ENCODE measurements around the gene SCAPER.

Gene SCAPER

GRCh38 chr15:76386926-76387325 is 518.2 kb downstream of the SCAPER start:
- no peak for DNase-seq

DNA sequence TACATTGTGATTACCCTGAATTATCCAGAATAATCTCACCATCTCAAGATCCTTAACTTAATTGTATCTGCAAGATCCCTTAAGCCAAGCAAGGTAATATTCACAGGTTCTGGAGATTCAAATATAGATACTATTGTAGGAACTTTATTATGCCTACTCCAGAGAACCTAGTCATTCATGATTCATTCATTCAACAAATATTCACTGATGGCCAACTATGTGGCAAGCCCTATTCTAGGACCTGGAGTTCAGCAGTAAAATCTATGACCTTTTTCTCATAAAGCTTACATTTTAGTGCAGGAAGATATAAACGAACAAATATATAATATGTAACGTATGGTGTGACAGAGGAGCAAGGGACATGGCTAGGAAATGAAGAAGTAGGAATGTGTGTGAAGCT is 519.0 kb downstream of the SCAPER start:
- no peak for DNase-seq

DNA sequence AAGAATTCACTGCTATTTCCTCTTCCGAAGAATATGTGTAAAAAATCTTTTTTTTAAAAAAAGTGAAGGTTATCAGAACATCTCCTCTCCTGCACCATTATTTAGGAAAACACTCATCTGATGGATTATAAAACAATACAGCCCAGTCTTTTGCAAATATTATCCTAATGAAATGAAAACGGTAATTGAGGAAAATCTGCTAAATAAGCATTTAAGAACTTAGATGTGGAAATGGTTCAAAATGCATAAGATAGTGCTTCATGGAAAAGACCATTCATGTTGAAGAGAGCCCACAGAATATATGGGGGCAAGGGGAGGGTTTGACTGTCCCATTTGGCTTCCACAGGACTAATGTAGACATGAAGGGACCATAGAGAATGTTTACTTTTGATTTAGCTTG is 520.7 kb downstream of the SCAPER start:
- DNase-seq: no peak

GRCh38 chr15:76382987-76383728 is 522.0 kb downstream of the SCAPER start:
- DNase-seq: no peak

- no peak for DNase-seq
Measured at GRCh38 chr15:76381366-76381765, 523.8 kb downstream of the SCAPER start.

DNA sequence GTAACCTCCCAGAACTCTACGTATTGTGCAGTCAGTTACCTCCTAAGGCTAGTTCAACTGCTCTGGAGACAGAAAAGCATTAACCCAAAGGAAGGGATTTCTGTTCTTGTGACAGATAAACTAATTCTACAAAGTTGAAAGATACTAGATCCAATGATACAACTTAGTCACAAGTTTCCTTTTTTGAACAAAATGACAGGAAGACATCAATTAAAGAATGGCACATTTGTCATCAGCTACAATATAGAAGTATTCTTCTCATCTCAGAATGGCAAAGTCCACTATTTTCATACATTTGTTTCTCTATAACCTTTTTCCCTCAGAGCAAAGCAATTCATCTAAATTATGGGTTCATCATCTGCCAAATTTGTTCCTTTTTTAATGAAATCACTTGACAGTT is 524.9 kb downstream of the SCAPER start:
- DNase-seq: no peak

DNA sequence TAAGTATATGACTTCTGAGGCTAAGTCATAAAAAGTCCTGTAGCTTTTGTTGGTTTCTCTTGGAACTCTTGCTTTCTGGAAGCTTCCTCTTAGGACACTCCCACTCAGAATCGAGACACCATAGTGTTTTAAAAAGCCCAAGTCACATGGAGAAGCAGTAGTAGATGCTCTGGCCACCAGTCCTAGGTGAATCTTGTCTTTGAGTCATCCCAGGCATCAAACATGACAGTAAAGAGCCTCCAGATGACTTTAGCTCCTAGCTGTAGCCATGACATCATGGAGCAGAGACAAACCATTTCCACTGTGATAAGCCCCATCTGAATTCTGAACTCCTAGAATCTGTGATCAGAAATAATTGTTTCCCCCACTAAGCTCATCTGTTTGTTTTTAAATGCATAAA is 526.4 kb downstream of the SCAPER start:
- DNase-seq: no peak

GRCh38 chr15:76377751-76378150 is 527.4 kb downstream of the SCAPER start:
- no peak for DNase-seq

- DNase-seq: no peak
Measured at GRCh38 chr15:76377217-76377616, 527.9 kb downstream of the SCAPER start.

GRCh38 chr15:76376816-76377215 is 528.3 kb downstream of the SCAPER start:
- DNase-seq: no peak

DNA sequence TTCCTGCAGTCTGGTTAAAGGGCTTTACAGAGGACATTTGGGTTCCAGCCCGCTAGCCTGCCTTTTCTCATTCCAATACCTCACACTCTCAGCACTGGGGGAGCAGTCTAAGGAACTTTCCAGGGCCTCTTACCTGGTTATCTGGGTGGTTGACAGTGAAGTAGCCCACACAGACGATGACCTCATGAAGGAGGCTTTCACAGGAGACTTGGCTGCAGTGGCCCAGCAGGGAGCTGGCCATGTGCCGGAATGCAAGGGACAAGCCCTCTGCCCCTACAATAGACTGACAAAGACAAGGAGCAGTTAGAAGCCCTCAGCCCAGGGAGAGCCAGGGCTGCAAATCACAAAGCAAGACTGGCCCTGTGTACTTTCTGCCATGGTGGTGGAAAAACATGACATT is 529.1 kb downstream of the SCAPER start:
- DNase-seq: peak; percentile 13

DNA sequence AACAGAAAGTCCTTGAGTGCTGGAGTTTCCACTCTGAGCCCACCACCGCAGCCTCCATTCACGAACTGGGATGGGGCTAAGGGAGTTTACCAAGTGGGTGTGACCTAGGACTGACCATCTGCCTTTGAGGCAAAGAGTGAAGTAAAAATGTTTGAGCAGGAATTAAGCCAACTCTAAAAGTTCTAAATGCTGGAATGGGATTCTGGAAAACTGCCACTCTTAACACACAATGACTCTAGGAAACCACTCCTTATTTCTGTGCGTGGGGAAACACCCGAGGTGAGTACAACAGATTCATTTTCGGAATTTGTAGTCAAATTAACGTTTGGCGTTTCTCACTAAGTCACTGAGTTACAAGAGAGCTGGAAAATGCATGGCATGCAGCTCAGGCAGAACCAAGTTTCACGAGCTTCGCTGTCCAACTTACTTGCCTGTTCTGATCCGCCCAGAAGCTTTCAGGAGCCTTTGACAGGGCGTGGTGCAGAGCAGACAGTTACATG is 537.0 kb downstream of the SCAPER start:
- no peak for DNase-seq

DNA sequence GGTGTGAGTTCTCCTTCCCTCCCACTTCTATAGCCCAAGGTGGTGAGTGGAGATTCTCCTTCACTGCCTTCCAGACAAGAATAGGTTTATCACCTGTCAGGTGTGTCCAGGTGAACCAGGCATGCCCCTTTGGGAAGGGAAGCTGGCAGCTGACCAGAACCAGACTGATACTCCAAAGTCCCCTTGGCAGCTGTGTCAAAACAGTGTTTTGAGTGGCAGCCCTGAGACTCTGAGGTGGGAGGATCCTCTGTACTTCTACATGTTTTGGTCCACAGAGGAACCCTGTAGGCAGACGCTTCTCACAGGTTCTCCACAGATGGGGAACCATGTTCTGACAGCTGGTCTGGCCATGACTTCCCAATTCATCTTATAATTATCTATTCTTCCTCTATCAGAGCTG is 538.4 kb downstream of the SCAPER start:
- DNase-seq: no peak

GRCh38 chr15:76363251-76363650 is 541.9 kb downstream of the SCAPER start:
- DNase-seq: no peak

DNA sequence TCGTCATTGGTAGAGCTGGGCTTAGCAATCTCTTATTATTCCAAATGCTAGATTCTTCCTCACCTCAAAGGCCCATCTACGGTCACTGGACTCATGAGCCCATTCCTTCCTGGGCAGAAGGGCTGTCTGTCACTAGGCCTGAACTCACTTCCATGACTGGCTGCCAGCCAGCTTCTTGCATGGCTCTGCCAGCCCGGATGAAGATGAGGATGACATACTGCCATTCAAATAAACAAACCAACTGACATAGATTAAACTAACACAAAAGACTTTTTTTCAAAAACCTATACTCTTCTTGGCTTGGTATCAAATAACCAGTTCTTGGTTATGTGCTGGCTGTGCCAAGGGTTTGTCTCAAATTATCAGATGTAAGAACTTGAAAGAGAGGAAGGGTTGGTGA is 544.7 kb downstream of the SCAPER start:
- DNase-seq: no peak

DNA sequence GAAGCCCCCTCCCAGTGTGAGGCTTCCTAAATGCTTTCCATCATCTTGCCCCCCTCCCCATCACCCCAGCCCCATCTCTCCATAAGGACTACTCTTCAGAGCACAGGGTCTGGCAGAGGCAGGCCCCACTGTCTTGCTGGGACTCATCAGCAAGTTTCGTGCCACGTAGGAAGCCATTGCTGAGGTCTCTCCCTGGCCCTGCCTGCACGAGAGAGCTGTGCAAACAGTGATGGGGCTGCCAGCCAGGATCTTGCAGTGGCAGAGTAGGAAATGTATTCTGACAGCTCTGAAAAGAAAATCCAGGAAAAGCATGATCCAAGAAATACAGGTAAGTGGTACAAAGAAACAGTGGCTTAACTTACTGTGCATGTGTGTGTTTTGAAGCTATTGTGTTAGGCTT is 546.0 kb downstream of the SCAPER start:
- DNase-seq: no peak

DNA sequence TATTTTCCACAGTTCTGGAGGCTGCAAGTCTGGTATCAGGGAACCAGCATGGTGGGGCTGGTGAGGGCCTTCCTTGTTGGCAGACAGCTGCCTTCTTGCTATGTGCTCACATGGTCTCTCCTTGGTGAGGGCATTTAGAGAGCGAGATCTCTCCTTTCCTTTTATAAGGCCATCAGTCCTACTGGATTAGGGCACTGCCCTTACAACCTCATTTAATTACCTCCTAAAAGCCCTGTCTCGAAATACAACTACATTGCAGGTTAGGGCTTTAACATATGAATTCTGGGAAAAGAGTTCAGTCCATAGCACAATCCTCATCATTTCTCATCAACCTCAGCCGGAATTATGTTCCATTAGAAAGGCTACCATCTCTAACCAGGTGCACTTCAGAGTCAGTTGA is 546.7 kb downstream of the SCAPER start:
- DNase-seq: no peak

DNA sequence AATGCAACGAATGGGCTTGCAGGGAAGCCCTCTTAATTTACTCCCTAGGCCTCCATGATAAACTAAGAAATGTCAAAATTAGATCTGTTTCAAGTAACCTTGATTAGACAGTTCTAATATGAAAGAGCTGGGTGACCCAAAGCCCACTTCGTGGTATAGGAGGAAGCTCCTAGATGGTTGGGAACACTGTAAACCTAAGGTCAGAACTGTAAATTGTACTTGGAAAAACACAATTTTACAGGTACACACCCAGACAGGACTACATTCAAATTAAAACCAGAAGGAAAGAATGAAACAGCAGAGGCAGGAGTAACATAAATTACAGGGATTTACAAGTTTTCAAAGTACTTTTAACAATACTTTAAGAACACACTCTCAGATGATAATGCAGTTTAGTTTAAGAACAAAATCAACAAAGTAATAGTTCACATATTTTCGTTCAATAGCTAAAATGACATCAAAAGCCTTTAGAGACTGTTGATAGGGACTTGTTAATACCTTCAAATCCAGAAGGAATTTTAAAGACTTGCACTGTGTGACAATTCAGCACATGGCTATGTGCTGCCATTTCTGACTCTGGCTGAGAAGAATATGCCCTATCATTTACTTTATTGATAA is 550.2 kb downstream of the SCAPER start:
- DNase-seq: no peak

- no peak for DNase-seq
Measured at GRCh38 chr15:76353903-76354302, 551.2 kb downstream of the SCAPER start.

GRCh38 chr15:76353023-76353577 is 552.0 kb downstream of the SCAPER start:
- DNase-seq: no peak

- DNase-seq: no peak
Measured at GRCh38 chr15:76349301-76350070, 555.7 kb downstream of the SCAPER start.

- no peak for DNase-seq
Measured at GRCh38 chr15:76347482-76348055, 557.6 kb downstream of the SCAPER start.

Measured in NCI-H226 (cell line).